ENCODE results near the gene KRT14. TPM values are rescaled to one million over a fixed set of nuclear protein-coding genes. Genes with fewer than 3 reads are reported as not detected.

Gene KRT14
- total RNA-seq, 2 experiments from 2014 or later = not detected

DNA sequence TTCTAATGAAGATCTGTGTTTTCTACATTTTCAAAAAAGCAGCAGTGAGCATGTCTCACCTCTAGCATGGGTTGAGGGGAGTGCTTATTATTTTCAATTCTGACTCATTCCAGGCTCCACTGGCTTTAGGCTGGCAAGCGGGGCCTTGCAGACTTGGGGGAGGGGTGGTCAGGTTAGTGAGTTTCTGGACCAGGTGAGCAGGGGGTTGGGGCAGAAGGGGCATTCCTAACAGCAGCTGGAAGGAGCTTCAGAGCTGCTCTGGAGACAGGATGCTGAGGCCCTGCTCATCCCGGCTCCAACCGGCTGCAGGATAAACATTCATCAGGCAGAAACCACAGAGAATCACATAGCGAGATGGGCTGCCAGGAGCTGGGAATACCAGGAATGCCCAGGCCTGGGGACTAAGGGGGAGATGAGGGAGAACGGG is 48.1 kb downstream of the KRT14 start:
- DNase-seq = no peak
- POLR2A ChIA-PET = interaction anchor here (0.7 kb wide), 1 partner anchor 18 kb away, joined by 3 read pairs; no protein-coding TSS in a partner anchor
- no peaks in the 10 kb centered on the region for H3K4me1 Mint-ChIP-seq
- H3K27ac Mint-ChIP-seq = no peak overlapping the region
- peaks cover 14% of the 10 kb centered on the region for H3K27me3 Mint-ChIP-seq
- ATAC-seq (ENCODE audit: low read depth) = no peak
- H3K9me3 Mint-ChIP-seq = no peaks in the 10 kb centered on the region
- H3K36me3 Mint-ChIP-seq = no peaks in the 10 kb centered on the region
- no peak overlapping the region for H3K4me3 Mint-ChIP-seq

DNA sequence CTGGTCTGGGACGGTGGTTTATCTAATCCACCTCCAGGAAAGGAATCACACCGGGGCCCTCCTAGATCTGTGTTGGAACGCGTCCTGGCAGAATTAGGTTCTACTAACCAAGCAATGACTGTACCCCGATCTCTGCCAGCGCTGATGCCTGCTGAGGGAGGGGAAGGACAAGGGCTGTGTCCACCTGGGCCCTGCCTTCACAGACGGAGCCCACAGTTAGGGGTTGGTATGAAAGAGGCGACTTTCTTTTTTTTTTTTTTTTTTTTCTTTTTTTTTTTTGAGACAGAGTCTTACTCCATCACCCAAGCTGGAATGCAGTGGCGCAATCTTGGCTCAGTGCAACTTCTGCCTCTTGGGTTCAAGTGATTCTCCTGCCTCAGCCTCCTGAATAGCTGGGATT is 48.7 kb downstream of the KRT14 start:
- POLR2A ChIA-PET = interaction anchor here (0.7 kb wide), 1 partner anchor 19 kb away, joined by 3 read pairs; no protein-coding TSS in a partner anchor

DNA sequence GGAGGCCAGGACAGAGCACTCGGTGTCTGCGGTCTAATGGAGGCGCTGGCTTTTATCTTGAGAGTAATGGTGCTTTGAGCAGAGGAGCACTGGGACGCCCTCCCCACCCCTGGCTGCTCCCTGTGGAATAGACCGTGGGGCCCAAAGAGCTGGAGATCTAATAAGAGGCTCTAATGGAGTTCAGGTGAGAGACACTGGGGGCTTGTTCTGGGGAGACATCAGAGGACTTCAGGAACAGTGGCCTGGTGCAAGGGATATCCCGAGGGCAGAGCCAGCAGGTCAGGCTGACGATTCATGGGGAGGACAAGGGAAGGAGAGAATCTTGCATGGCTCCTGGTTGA is 49.1 kb downstream of the KRT14 start:
- no peak for ATAC-seq (ENCODE audit: low read depth)
- no peak for DNase-seq
- POLR2A ChIA-PET = no interaction called here
- no peak overlapping the region for H3K27ac Mint-ChIP-seq
- H3K4me1 Mint-ChIP-seq = no peaks in the 10 kb centered on the region
- no peaks in the 10 kb centered on the region for H3K36me3 Mint-ChIP-seq
- H3K27me3 Mint-ChIP-seq = peaks cover 16% of the 10 kb centered on the region
- H3K9me3 Mint-ChIP-seq = no peaks in the 10 kb centered on the region
- H3K4me3 Mint-ChIP-seq = no peak overlapping the region

More for the DNA sequence above, 48.7 kb downstream of the KRT14 start:
- ATAC-seq (ENCODE audit: low read depth) (no peak), DNase-seq (no peak)
- peaks cover 14% of the 10 kb centered on the region for H3K27me3 Mint-ChIP-seq
- H3K36me3 Mint-ChIP-seq = no peaks in the 10 kb centered on the region
- no peak overlapping the region for H3K27ac Mint-ChIP-seq
- no peaks in the 10 kb centered on the region for H3K9me3 Mint-ChIP-seq
- no peaks in the 10 kb centered on the region for H3K4me1 Mint-ChIP-seq
- no peak overlapping the region for H3K4me3 Mint-ChIP-seq

DNA sequence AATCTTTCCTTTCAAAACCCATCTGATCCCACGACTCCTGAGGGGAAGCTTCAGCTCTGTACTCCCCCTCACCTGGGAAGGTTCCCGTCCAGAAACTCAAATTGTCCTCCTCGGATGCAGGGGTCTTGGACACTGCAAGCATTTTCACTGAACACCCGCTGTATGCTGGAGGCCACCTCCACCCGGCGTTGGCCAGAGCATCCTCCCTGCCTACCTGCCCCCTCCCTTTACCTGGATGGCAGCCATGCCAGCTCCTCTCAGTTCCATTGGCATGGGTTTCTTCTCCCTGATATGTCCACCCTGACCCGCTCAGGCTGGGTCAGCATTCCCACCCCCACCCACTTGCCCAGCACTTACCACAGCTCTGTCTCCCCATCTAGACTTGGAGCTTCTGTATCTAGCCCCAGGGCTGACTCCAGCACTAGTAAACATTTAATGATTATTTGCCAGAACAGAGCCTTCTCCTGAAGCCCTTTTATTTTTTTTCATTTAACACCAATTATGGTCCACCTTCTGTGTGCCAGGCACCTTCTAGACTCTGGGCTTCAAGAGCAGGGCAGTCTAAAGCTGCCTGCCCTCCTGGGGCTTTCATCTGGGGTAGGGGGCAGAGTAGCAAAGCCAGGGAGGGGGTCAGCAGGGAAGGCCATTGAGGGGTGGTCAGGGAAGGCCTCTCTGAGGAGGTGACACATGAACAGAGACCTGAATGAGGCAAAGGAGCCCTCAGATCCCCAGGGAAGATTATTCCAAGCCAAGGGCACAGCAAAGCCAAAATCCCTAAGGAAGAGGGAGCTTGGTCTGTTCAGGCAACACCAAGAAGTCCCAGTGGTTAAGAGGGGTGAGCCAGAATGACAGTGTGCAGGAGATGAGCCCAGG is 49.7 kb downstream of the KRT14 start:
- Mint-ChIP-seq H3K9me3 (no peaks in the 10 kb centered on the region), H3K27me3 (peaks cover 21% of the 10 kb centered on the region), H3K4me1 (no peaks in the 10 kb centered on the region), H3K4me3 (no peak overlapping the region), H3K36me3 (no peaks in the 10 kb centered on the region), H3K27ac (no peak overlapping the region)
- DNase-seq (no peak), ATAC-seq (ENCODE audit: low read depth) (no peak)
- POLR2A ChIA-PET = no interaction called here

- Mint-ChIP-seq H3K9me3 (no peaks in the 10 kb centered on the region), H3K4me3 (no peak overlapping the region), H3K36me3 (no peaks in the 10 kb centered on the region), H3K27ac (no peak overlapping the region), H3K4me1 (no peaks in the 10 kb centered on the region), H3K27me3 (peaks cover 28% of the 10 kb centered on the region)
- POLR2A ChIA-PET = no interaction called here
- DNase-seq (no peak), ATAC-seq (ENCODE audit: low read depth) (no peak)
Measured at GRCh38 chr17:41535764-41536481, 50.8 kb downstream of the KRT14 start.

DNA sequence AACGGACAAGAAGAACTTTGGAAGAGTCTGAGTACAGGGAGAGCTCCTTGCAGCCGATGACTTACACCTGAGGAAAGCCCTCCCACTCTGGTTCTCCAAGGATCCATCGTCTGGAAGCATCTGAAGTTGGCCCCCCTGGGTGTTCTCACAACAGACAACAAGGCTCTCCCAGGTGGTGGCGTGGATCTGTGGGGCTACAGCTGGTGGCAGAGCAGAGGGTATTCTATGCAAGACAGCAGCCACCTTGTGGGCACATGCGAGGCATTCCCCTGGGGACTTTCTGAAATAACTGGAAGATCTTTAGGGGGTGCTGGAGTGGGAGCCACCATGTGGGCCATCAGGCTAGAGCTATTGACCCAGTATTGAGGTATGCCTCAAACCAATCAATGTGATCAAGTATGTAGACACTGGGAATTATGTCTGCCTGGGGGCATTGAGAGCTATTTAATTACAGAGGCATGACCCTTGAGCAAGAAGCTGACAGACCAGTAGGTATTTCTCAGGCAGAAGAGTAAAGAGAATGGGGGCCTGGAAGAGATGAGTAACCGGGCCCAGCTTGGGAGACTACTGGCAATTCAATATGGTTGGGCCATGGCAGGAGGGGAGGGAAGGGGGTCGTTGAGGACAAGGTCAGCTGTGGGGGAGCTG is 51.7 kb downstream of the KRT14 start:
- no peaks in the 10 kb centered on the region for H3K36me3 Mint-ChIP-seq
- no peak for ATAC-seq (ENCODE audit: low read depth)
- POLR2A ChIA-PET = no interaction called here
- DNase-seq = no peak
- H3K27me3 Mint-ChIP-seq = peaks cover 32% of the 10 kb centered on the region
- H3K9me3 Mint-ChIP-seq = no peaks in the 10 kb centered on the region
- H3K27ac Mint-ChIP-seq = no peak overlapping the region
- H3K4me1 Mint-ChIP-seq = no peaks in the 10 kb centered on the region
- H3K4me3 Mint-ChIP-seq = no peak overlapping the region

DNA sequence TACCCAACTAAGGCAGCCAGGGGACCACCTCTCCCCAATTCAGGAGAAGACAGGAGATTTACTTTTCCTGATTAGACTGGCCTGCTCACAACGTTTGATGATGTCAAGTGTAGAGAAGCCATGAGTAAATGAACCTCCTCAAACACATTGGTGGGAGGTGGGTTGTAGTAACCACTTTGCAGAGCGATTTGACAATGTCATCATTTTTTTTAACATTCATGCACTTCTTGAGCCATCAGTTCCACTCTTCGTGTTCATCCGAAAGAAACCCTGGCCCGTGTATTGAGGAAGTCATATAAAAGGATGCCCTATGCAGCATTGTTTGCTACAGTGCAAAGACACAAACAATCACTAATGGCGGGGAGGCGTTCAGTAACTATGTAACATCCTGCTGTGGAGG is 53.1 kb downstream of the KRT14 start:
- no peak for ATAC-seq (ENCODE audit: low read depth)
- H3K27me3 Mint-ChIP-seq = peaks cover 45% of the 10 kb centered on the region
- POLR2A ChIA-PET = no interaction called here
- no peak overlapping the region for H3K4me3 Mint-ChIP-seq
- DNase-seq = no peak
- no peaks in the 10 kb centered on the region for H3K9me3 Mint-ChIP-seq
- H3K36me3 Mint-ChIP-seq = no peaks in the 10 kb centered on the region
- H3K27ac Mint-ChIP-seq = no peak overlapping the region
- no peaks in the 10 kb centered on the region for H3K4me1 Mint-ChIP-seq

DNA sequence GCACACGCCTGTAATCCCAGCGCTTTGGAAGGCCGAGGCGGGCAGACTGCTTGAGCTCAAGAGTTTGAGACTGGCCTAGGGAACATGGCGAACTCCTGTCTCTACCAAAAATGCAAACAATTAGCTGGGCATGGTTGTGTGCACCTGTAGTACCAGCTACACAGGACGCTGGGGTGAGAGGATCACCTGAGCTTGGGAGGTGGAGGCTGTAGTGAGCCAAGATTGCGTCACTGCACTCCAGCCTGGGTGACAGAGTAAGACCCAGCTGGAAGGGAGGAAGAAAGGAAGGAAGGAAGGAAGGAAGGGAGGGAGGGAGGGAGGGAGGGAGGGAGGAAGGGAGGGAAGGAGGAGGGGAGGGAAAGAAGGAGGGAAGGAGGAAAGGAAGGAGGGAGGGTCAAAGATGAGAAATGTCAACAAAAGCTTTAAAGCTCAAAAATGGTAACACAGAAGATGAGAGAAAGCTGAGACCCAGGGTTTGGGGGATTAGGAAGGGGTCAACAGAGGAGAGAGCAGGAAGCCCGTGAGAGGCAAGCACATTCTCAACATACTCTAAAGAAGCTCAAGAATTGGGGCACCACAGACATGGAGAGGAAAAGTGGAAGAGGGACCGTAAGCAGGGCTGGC is 53.6 kb downstream of the KRT14 start:
- Mint-ChIP-seq H3K27me3 (peaks cover 51% of the 10 kb centered on the region), H3K27ac (no peak overlapping the region), H3K4me1 (peaks cover 2% of the 10 kb centered on the region), H3K4me3 (no peak overlapping the region), H3K9me3 (no peaks in the 10 kb centered on the region), H3K36me3 (no peaks in the 10 kb centered on the region)
- DNase-seq (no peak), ATAC-seq (ENCODE audit: low read depth) (no peak)
- POLR2A ChIA-PET = no interaction called here

Other genes with a start within 250 kb of the KRT14 start
- not detected for gene KRT33A, start 236.1 kb downstream of the KRT14 start, total RNA-seq
- not detected for gene KRT33B, start 217.1 kb downstream of the KRT14 start, total RNA-seq
- not detected for gene KRT34, start 204.6 kb downstream of the KRT14 start, total RNA-seq
- gene KRT31, start 189.3 kb downstream of the KRT14 start, total RNA-seq = not detected
- not detected for gene KRT37, start 162.3 kb downstream of the KRT14 start, total RNA-seq
- not detected for gene KRT38, start 145.9 kb downstream of the KRT14 start, total RNA-seq
- gene KRT32, start 119.5 kb downstream of the KRT14 start, total RNA-seq = not detected
- not detected for gene KRT35, start 105.7 kb downstream of the KRT14 start, total RNA-seq
- not detected for gene KRT36, start 97.0 kb downstream of the KRT14 start, total RNA-seq
- gene KRT13, start 81.3 kb downstream of the KRT14 start, total RNA-seq = not detected
- gene KRT15, start 68.0 kb downstream of the KRT14 start, total RNA-seq = not detected
- not detected for gene KRT19, start 58.6 kb downstream of the KRT14 start, total RNA-seq
- gene KRT9, start 14.8 kb downstream of the KRT14 start, total RNA-seq = not detected
- not detected for gene KRT16, start 25.9 kb upstream of the KRT14 start, total RNA-seq
- not detected for gene KRT17, start 37.7 kb upstream of the KRT14 start, total RNA-seq
- gene EIF1, start 102.0 kb upstream of the KRT14 start, total RNA-seq = 100 to 1,000 TPM; 682 to 723 TPM
- not detected for gene GAST, start 125.4 kb upstream of the KRT14 start, total RNA-seq
- under 1 TPM in 1 of 2 experiments, not detected in 1; 0.14 TPM for gene HAP1, start 147.7 kb upstream of the KRT14 start, total RNA-seq
- gene JUP, start 199.8 kb upstream of the KRT14 start, total RNA-seq = 10 to 100 TPM; 10.1 to 12.8 TPM
- 1 to 10 TPM; 3.2 to 3.7 TPM for gene P3H4, start 225.1 kb upstream of the KRT14 start, total RNA-seq
- under 1 TPM; 0.53 to 0.94 TPM for gene FKBP10, start 226.1 kb upstream of the KRT14 start, total RNA-seq
- 10 to 100 TPM; 30.1 to 35.4 TPM for gene NT5C3B, start 249.3 kb upstream of the KRT14 start, total RNA-seq